ENCODE results near the gene PTAR1. TPM values are rescaled to one million over a fixed set of nuclear protein-coding genes. Genes with fewer than 3 reads are reported as not detected.

PTAR1 gene
- total RNA-seq, 1 experiment from 2014 or later, result 22.9 TPM

Other genes starting within 250 kb of the PTAR1 start
- gene APBA1, start 87.6 kb downstream of the PTAR1 start, total RNA-seq (2014; rRNA removed), result 0.06 and 0.07 TPM in 2 replicates
- not detected in 2 replicates for gene CFAP95, start 60.8 kb upstream of the PTAR1 start, total RNA-seq (2014; rRNA removed)

Measured in PC-3 (cell line).